NCI-H1694 treated with DMSO at 0.1 percent for 48 hours (cell line): Measurements from ENCODE around the gene IL23R.
"Not testable (repeated sequence)": the region's sequence is repeated elsewhere in the genome, so short reads cannot be mapped to it uniquely, and the experiment has no call there.

Experiments
- DNase-seq: peaks from one replicate; lab custom pipeline; 2025; lab: John Stamatoyannopoulos, UW

IL23R gene

DNA sequence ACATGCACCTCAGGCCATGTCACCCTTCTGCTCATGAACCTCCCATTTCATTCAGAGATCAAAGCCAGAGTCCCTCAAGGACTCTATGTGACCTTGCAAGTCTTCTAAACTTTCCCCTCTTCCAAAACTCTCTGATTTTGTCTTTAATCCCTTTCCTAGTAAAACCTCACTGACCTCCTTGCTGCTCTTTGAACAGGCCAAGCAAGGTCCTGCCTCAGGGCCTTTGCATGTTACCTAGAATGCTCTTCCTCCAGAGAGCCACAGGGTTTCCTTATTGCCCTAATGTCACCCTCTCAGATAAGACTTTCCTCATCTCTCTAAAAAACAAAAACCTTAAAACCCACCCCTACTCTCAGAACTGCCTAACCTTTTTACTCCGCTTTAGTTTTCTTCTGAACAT lies 26.6 kb downstream of the IL23R start:
- no peak for DNase-seq

- DNase-seq, result no peak
These were observed 27.4 kb downstream of the IL23R start for GRCh38 chr1:67193704-67194103.

GRCh38 chr1:67194209-67194863 lies 28.1 kb downstream of the IL23R start:
- no peak for DNase-seq

- no peak for DNase-seq
These were observed 34.5 kb downstream of the IL23R start for GRCh38 chr1:67200755-67201154.

DNA sequence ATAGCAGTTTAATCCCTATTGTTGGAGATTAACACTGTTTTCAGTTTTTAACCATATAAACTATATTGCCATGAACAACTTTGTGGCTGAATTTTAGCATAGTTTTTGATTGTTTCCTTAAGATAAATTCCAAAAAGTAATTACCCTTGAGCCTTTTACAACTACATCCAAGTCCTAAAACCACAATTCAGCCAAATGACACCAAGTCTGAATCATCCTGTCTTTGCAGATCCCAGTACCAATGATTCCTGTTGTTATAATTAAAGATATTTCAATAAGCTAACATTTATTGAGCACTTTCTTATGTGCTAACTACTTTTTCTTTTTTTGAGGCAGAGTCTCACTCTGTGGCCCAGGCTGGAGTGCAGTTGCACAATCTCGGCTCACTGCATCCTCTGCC lies 35.6 kb downstream of the IL23R start:
- DNase-seq, result no peak

DNA sequence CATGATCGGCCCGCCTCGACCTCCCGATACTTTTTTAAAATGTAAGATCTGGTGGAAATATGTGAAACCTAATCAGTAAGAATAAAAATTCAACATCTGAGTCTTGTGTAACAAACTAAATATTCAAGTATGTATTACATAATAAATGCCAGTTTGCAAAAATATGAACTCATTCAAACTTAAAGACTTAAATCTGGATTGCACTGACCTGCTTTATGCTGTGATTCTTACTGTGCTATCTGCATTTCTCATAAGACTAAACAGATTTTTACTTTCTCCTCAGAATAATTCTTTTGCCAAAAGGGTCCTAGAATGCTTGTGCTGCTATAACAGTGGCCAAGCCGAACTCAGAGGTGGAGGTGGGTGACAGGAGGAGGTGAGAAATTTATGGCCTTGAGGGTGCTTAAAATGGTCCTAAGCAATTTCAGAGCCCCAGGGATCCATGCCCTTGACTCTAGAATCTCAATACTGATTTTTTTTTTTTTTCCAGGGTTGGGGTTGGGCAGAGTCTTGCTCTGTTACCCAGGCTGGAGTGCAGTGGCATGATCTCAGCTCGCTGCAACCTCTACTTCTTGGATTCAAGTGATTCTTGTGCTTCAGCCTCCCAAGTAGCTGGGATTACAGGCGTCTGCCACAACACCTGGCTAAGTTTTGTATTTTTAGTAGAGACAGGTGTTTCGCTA lies 38.2 kb downstream of the IL23R start:
- no peak for DNase-seq

DNA sequence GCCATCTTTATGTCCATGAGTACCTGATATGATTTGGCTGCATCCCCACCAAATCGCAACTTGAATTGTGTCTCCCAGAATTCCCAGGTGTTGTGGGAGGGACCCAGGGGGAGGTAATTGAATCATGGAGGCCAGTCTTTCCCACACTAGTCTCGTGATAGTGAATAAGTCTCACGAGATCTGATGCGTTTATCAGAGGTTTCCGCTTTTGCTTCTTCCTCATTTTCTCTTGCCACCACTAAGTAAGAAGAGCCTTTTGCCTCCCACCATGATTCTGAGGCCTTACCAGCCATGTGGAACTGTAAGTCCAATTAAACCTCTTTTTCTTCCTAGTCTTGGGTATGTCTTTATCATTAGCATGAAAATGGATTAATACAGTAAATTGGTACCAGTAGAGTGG lies 41.1 kb downstream of the IL23R start:
- DNase-seq, result not testable (repeated sequence)

DNA sequence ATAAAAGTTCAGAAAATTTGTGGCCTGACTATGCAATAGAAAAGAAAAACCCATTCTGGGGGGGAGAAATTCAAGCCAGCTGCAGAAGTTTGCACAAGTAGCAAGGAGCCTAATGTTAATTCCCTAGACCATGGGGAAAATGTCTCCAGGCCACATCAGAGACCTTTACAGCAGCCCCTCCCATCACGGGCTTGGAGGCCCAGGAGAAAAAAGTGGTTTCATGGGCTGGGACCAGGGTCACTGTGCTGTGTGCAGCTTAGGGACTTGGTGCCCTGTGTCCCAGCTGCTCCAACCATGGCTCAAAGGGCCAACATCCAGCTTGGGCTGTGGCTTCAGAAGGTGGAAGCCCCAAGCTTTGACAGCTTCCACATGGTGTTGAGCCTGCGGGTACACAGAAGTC lies 42.0 kb downstream of the IL23R start:
- DNase-seq, result no peak

GRCh38 chr1:67209521-67209920 lies 43.3 kb downstream of the IL23R start:
- no peak for DNase-seq

DNA sequence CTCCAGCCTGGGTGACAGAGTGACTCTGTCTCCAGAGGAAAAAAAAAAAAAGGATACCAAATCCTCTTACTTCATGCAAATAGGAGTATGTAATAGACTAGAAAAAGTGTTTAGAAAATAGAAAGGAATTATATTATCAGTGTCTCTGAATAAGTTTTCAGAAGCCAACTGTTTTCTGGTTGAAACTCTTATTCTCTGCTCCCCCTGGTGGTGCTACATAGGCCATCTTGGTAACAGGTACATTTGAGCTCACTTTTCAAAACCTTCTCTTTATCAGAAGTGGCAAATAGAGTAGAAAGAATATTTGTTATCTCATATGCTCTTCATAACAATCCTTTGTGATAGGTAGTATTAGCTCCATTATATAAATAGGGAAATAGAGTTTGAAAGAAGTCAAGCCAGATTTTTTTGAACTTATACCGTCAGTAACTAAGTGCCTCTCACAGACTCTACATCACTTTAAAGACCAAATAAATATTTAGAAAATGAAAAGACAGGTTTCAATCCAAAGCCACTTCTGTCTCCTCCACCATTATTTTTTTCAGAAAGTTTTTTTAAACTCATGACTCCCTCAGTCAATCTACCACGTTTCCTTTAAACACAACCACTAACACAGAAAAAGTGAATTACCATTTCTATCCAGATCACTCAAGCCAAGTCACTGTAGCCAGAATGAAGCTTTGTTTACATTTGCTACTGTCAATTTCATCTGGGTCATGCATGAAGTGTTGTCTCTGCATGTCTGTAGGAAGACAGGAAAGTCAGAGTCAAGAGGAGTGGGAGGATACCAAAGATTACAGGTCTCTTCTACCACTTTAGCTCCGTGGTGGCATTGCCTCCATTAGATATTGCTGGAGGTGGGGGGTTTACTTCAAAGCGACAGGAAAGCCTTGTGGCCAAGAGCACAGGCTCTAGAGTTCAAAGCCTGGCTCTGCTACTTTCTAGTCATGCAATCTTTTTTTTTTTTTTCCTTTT lies 45.6 kb downstream of the IL23R start:
- DNase-seq, result peak; percentile 3

DNA sequence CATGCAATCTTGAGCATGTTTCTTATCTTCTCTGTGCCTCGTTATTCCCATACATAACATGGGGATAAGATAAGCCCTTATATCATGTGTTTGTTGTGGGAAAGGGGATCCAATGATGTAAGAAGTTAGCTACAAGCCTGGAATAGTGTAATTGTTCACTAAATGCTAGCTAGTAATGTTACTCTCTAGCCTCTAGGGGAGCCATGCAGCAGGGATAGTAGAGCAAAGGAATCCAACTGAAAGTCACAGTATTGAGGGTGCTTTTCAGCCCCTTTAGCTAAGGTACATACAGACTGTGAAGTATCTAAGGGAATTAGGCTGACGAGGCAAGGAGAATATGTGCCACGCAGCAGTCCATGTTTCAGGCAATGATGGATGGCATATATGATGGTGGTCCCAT lies 46.9 kb downstream of the IL23R start:
- peak; percentile 5 for DNase-seq

GRCh38 chr1:67213948-67214347 lies 47.7 kb downstream of the IL23R start:
- DNase-seq, result no peak

GRCh38 chr1:67214420-67215174 lies 48.3 kb downstream of the IL23R start:
- no peak for DNase-seq

GRCh38 chr1:67216401-67216800 lies 50.1 kb downstream of the IL23R start:
- no peak for DNase-seq

GRCh38 chr1:67217417-67217816 lies 51.2 kb downstream of the IL23R start:
- DNase-seq, result no peak

DNA sequence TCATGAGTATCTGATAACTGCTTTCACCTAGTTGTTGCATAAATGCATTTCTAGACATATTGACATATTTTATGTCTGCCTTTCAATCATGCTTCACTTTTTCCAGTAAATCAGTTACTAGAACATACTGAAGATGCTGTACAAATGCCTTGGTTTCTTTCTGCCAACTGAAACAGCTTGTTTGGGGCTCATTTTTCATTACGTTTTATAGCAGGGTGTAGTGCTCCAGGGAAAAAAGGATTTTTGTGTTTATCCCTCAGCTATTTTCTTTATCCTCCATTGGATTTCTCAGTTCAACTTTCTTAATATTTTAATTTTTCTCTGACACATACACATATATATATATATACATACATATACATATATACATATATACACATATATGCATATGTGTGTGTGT lies 51.7 kb downstream of the IL23R start:
- no peak for DNase-seq

DNA sequence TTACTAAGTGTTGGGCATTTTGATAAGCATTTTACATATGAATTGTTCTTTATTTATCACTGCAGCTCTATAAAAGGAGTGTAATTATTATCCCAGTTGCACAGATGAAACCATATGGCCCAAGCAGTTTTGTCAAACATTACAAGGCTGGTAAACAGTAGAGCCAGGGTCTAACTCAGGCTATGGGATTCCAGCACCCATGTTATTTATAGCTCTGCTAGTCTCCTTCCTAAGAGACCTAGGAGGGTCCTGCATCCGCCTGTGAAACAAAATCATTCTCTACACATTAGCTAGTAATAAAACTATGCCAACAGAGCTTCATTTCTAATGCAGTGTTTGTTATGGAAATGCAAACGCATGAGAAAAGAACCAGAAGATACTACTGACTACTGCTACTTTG lies 58.6 kb downstream of the IL23R start:
- DNase-seq, result peak; percentile 65

- no peak for DNase-seq
These were observed 60.4 kb downstream of the IL23R start for GRCh38 chr1:67226688-67227087.

- DNase-seq, result no peak
These were observed 60.9 kb downstream of the IL23R start for GRCh38 chr1:67227196-67227595.

DNA sequence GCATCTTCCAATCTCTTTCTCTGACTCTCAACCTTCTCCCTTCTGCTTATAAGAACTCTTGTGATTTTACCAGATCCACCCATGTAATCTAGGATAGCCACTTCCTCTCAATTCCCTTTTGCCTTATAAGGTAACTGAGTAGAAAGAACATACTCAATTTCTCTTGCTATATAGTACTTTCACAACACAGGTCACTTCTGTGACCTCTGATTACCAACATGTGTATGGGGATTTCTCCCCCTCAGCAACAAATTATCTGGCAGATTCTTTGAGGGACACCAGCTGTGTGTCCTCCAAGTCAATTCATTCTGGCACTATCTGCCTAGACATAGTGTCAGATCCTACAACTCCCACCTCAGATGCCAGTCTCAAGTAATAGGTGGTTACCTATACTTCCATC lies 62.5 kb downstream of the IL23R start:
- DNase-seq, result no peak

DNA sequence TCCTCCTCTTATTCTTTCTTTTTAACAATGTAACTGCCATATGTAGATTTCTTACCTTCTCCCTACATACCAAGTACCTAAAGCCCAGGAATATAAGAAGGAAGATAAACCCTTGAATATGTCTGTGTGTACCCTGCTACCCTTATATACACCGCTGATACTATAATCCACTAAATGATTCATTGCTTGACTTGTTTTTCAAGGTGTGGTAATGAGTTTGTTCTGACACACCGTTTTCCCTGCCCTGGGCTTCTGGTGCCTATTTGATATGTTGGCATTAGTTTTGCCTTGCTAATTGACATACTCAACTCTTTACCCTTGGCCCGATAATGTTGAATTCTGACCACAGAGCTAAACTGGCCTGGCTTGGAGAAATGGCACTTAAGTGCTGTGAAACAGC lies 64.3 kb downstream of the IL23R start:
- DNase-seq, result no peak

- no peak for DNase-seq
These were observed 70.0 kb downstream of the IL23R start for GRCh38 chr1:67236277-67236676.
